H9 (cell line): Measurements from ENCODE around the gene KIRREL3. TPM values are rescaled to one million over a fixed set of nuclear protein-coding genes. Genes with fewer than 3 reads are reported as not detected.

Experiments used
- DNase-seq: peaks from one replicate; pipeline ENCODE4 v3.0.0-alpha.2; 2017
- H2AFZ ChIP-seq: one replicate; pipeline ENCODE4 v1.6.1; 2013; ENCODE audit warnings: mild to moderate bottlenecking, low read length, control low read depth, moderate library complexity
- H2AK5ac ChIP-seq: 2 replicates; pipeline ENCODE4 v1.6.1; 2013; ENCODE audit warnings: low read length, control low read depth, mixed read lengths; ENCODE audit not compliant: insufficient read length
- H2BK120ac ChIP-seq: one replicate; pipeline ENCODE4 v1.6.1; 2013; ENCODE audit warnings: low read depth, mild to moderate bottlenecking, low read length, control low read depth, inconsistent platforms; ENCODE audit not compliant: poor library complexity, severe bottlenecking
- H2BK12ac ChIP-seq: 2 replicates; pipeline ENCODE4 v1.6.1; 2013; ENCODE audit warnings: low read length, control low read depth, mixed read lengths, low read depth; ENCODE audit not compliant: insufficient read length
- H2BK15ac ChIP-seq: 2 replicates; pipeline ENCODE4 v1.6.1; 2013; ENCODE audit warnings: low read depth, low read length, control low read depth
- H2BK20ac ChIP-seq: one replicate; pipeline ENCODE4 v1.6.1; 2013; ENCODE audit warnings: low read depth, mild to moderate bottlenecking, low read length, control low read depth, inconsistent platforms; ENCODE audit not compliant: poor library complexity, severe bottlenecking
- H2BK5ac ChIP-seq: 2 replicates; pipeline ENCODE4 v1.6.1; 2013; ENCODE audit warnings: low read length, control low read depth, mixed read lengths; ENCODE audit not compliant: insufficient read length
- H3K14ac ChIP-seq: 2 replicates; pipeline ENCODE4 v1.6.1; 2013; ENCODE audit warnings: low read length, control low read depth; ENCODE audit not compliant: insufficient read depth
- H3K18ac ChIP-seq: 2 replicates; pipeline ENCODE4 v1.6.1; 2013; ENCODE audit warnings: low read depth, mild to moderate bottlenecking, mixed read lengths, low read length, control low read depth; ENCODE audit not compliant: insufficient read length
- H3K23ac ChIP-seq: 2 replicates; pipeline ENCODE4 v1.6.1; 2013; ENCODE audit warnings: low read length, control low read depth, mixed read lengths, low read depth; ENCODE audit not compliant: insufficient read length
- H3K23me2 ChIP-seq: 2 replicates; pipeline ENCODE4 v1.6.1; 2013; ENCODE audit warnings: low read depth, mild to moderate bottlenecking, mixed read lengths, low read length, control low read depth; ENCODE audit not compliant: insufficient read length, poor library complexity, severe bottlenecking
- H3K27ac ChIP-seq: 2 replicates; pipeline ENCODE4 v1.5.1; 2013; ENCODE audit warnings: low read length, control low read depth, mixed read lengths, low read depth; ENCODE audit not compliant: insufficient read length
- H3K27me3 ChIP-seq: 2 replicates; pipeline ENCODE4 v1.6.1; 2013; ENCODE audit warnings: low read length, control low read depth, inconsistent platforms; ENCODE audit not compliant: insufficient read depth
- H3K4ac ChIP-seq: 2 replicates; pipeline ENCODE4 v1.6.1; 2013; ENCODE audit warnings: low read depth, mild to moderate bottlenecking, control low read depth, inconsistent platforms, low read length, moderate library complexity
- H3K4me1 ChIP-seq: 2 replicates; pipeline ENCODE4 v1.6.1; 2013; ENCODE audit warnings: low read length, control low read depth, inconsistent platforms; ENCODE audit not compliant: insufficient read depth
- H3K4me2 ChIP-seq: 2 replicates; pipeline ENCODE4 v1.6.1; 2013; ENCODE audit warnings: low read length, control low read depth, mixed read lengths; ENCODE audit not compliant: insufficient read length, insufficient read depth
- H3K56ac ChIP-seq: 2 replicates; pipeline ENCODE4 v1.6.1; 2013; ENCODE audit warnings: low read depth, mild to moderate bottlenecking, mixed read lengths, low read length, control low read depth; ENCODE audit not compliant: insufficient read length
- H3K79me1 ChIP-seq: 2 replicates; pipeline ENCODE4 v1.6.1; 2013; ENCODE audit warnings: low read depth, mild to moderate bottlenecking, moderate library complexity, low read length, control low read depth, inconsistent platforms; ENCODE audit not compliant: insufficient read depth, poor library complexity, severe bottlenecking
- H3K79me2 ChIP-seq: 2 replicates; pipeline ENCODE4 v1.6.1; 2013; ENCODE audit warnings: low read length, control low read depth, inconsistent platforms; ENCODE audit not compliant: insufficient read depth
- H3K9ac ChIP-seq: 2 replicates; pipeline ENCODE4 v1.6.1; 2013; ENCODE audit warnings: low read length, control low read depth, mixed read lengths; ENCODE audit not compliant: insufficient read length; ENCODE audit errors: extremely low read depth
- H3K9me3 ChIP-seq: one replicate; pipeline ENCODE4 v1.6.1; 2013; ENCODE audit warnings: low read depth, low read length, inconsistent platforms; ENCODE audit not compliant: control insufficient read depth
- H3T11ph ChIP-seq: one replicate; pipeline ENCODE4 v1.6.1; 2013; ENCODE audit warnings: mild to moderate bottlenecking, low read length, control low read depth, inconsistent platforms
- H4K20me1 ChIP-seq: one replicate; pipeline ENCODE4 v1.6.1; 2013; ENCODE audit not compliant: control insufficient read depth, insufficient read length, insufficient read depth
- H4K5ac ChIP-seq: 2 replicates; pipeline ENCODE4 v1.6.1; 2013; ENCODE audit warnings: low read depth, mild to moderate bottlenecking, mixed read lengths, low read length, control low read depth; ENCODE audit not compliant: insufficient read length
- H4K8ac ChIP-seq: replicated peaks from 2 replicates; pipeline ENCODE4 v1.6.1; 2013; ENCODE audit warnings: low read length, control low read depth, mixed read lengths, low read depth; ENCODE audit not compliant: insufficient read length
- H4K91ac ChIP-seq: 2 replicates; pipeline ENCODE4 v1.6.1; 2013; ENCODE audit warnings: low read depth, mild to moderate bottlenecking, moderate library complexity, mixed read lengths, low read length, control low read depth; ENCODE audit not compliant: insufficient read length
- H3K27ac Mint-ChIP-seq, 3 experiments: 2 replicates in 2 of 3; 3 replicates in 1 of 3; pipeline ENCODE4 v1.8.0; 2020 to 2021; ENCODE audit warnings: mixed read lengths in 3 of 3, mild to moderate bottlenecking in 1 of 3, moderate library complexity in 1 of 3
- H3K27me3 Mint-ChIP-seq: 2 replicates; pipeline ENCODE4 v1.8.0; 2021; ENCODE audit warnings: low read depth, mild to moderate bottlenecking, moderate library complexity, mixed read lengths
- H3K36me3 Mint-ChIP-seq, 3 experiments: 2 replicates in 2 of 3; 3 replicates in 1 of 3; pipeline ENCODE4 v1.8.0; 2020 to 2021; ENCODE audit warnings: low read depth in 3 of 3, mixed read lengths in 3 of 3; ENCODE audit not compliant: insufficient read depth in 1 of 3
- H3K4me1 Mint-ChIP-seq, 2 experiments: 2 replicates each; pipeline ENCODE4 v1.8.0; 2020; ENCODE audit warnings: mixed read lengths in 2 of 2
- H3K4me3 Mint-ChIP-seq, 2 experiments: 2 replicates in 1 of 2; 3 replicates in 1 of 2; pipeline ENCODE4 v1.8.0; 2020 to 2021; ENCODE audit warnings: mild to moderate bottlenecking in 2 of 2, mixed read lengths in 2 of 2, moderate library complexity in 1 of 2
- H3K9me3 Mint-ChIP-seq, 2 experiments: 2 replicates in 1 of 2; 3 replicates in 1 of 2; pipeline ENCODE4 v1.8.0; 2020; ENCODE audit warnings: mild to moderate bottlenecking in 2 of 2, mixed read lengths in 2 of 2, moderate library complexity in 1 of 2
- CTCF ChIP-seq: fragments of 200-600 bp; sonication (generic); conservative IDR thresholded peaks from 3 replicates; pipeline ENCODE4 v1.8.0; 2021; ENCODE audit warnings: antibody characterized with exemption, mild to moderate bottlenecking
- WGBS: extraction: QIAGEN DNeasy Blood & Tissue Kit; methylation state at CpG from one replicate; pipeline ENCODE4 v1.1.7; 2013; ENCODE audit warnings: missing lambda C conversion rate, low lambda C conversion rate, mixed read lengths; ENCODE audit not compliant: insufficient read length; ENCODE audit errors: extremely low coverage; 5-methylcytosine and 5-hydroxymethylcytosine counted together
- total RNA-seq: library from RNA; stranded (reverse); gene quantifications from 2 replicates; pipeline ENCODE4 v1.2.1, GENCODE V29; 2021

Gene KIRREL3
- total RNA-seq, 1 experiment from 2014 or later: 0.17 TPM

GRCh38 chr11:126645186-126645585 is 355.4 kb downstream of the KIRREL3 start:
- Mint-ChIP-seq H3K9me3 (no peaks in the 10 kb centered on the region), H3K36me3 (no peaks in the 10 kb centered on the region), H3K27me3 (no peaks in the 10 kb centered on the region), H3K4me3 (no peak overlapping the region), H3K4me1 (peaks cover 6 to 12% of the 10 kb centered on the region in 2 experiments), H3K27ac (no peak overlapping the region)
- Histone ChIP-seq H2AK5ac (no peak overlapping the region), H2BK12ac (no peak overlapping the region), H4K91ac (no peak overlapping the region), H3K23ac (no peak overlapping the region), H2BK120ac (no peak overlapping the region), H3K4me1 (no peaks in the 10 kb centered on the region; the same call in 1 of the 2 replicates), H3T11ph (no peak overlapping the region), H2BK5ac (no peak overlapping the region), H3K14ac (no peak overlapping the region), H2BK15ac (no peak overlapping the region), H3K9me3 (no peaks in the 10 kb centered on the region), H2AFZ (no peak overlapping the region), H3K4ac (no peak overlapping the region), H3K23me2 (no peaks in the 10 kb centered on the region), H3K79me2 (no peaks in the 10 kb centered on the region), H4K5ac (no peak overlapping the region), H3K79me1 (no peaks in the 10 kb centered on the region), H3K9ac (no peak overlapping the region), H3K27me3 (no peaks in the 10 kb centered on the region), H2BK20ac (no peak overlapping the region), H3K56ac (no peak overlapping the region), H3K4me2 (no peak overlapping the region), H3K27ac (no peak overlapping the region), H4K8ac (no peak overlapping the region), H4K20me1 (no peaks in the 10 kb centered on the region), H3K18ac (no peak overlapping the region)
- TF ChIP-seq CTCF: no peak
- DNase-seq: no peak
- no CpG with 5 or more reads among the region's 7 CpGs for WGBS
